Umbilical cord (tissue), 2 donors: ENCODE measurements around the gene EFHC2. TPM values are rescaled to one million over a fixed set of nuclear protein-coding genes. Genes with fewer than 3 reads are reported as not detected.

Source experiments
- DNase-seq: peaks from one replicate; pipeline ENCODE4 v3.0.0-alpha.2; 2015; ENCODE audit warnings: low spot score
- total RNA-seq: library from RNA; depleted of rRNA; stranded (reverse); fragments of >200 nt; gene quantifications from one replicate; pipeline ENCODE4 v1.2.3, GENCODE V29; 2014; ENCODE audit warnings: low replicate concordance; ENCODE audit not compliant: insufficient read depth

The EFHC2 gene, protein sequence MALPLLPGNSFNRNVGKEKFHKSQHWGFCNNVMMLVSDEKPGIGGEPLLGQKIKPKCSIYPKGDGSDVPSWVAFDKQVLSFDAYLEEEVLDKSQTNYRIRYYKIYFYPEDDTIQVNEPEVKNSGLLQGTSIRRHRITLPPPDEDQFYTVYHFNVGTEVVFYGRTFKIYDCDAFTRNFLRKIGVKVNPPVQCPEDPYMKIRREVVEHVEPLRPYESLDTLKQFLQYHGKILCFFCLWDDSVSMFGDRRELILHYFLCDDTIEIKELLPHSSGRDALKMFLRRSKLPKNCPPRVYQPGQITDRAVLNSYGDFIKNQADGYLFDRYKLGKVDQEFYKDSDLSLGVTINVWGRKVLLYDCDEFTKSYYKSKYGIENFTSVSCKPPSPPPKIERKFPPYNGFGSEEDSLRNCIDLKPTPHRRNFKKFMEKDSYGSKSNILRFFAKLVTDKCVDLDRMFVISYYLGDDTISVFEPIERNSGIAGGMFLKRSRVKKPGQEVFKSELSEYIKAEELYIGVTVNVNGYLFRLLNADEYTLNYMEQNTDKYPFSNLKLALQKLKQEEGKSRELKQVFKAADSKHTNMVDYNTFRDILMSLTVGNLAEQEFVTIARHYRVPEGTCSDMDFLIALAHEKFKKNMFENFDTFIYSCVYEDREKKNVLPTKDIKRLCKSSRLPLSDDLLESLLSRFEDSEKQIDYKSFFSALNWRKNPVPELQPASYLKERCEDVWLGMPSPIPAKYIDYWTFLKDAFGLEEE
- total RNA-seq = 0.48 TPM

DNA sequence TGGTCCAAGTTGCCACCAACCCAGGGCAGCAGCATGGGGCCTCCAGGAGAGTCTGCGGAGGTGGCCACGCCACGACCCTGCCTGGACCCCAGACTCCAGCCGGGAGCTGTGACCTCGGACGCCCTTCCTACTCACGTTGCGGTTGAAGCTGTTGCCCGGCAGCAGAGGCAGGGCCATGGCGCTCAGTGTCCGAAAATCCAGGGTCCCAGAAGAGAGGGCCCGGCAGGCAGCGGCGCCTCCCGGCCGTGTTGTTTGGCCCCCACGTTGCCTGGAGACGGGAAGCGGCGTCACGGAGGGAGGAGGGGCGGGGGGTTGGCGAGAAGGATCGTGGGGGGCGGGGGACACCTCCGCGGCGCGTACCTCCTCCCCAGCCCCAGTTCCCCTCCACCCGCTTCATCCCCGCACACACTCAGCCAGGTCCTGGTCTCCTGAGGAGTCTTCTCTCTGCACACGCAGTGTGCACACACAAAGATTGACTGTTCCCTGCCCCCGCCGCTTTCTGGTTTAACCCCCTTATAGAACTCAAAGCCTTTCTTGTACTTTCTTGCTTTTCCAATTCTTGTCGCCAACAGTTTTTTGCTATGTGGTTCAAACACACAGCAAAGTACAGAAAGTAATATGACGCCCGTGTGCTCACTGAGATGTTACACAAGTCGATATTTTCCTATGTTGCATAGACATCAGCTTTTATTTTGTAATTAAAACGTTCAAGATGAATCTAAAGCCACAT is at the start of gene EFHC2:
Gene EFHC2, minus strand, starts transcription at position 261 of the 730 bp plus-strand sequence. Its CDS starts 84 bp downstream, at position 177.
- DNase-seq = peak; percentile 14

DNA sequence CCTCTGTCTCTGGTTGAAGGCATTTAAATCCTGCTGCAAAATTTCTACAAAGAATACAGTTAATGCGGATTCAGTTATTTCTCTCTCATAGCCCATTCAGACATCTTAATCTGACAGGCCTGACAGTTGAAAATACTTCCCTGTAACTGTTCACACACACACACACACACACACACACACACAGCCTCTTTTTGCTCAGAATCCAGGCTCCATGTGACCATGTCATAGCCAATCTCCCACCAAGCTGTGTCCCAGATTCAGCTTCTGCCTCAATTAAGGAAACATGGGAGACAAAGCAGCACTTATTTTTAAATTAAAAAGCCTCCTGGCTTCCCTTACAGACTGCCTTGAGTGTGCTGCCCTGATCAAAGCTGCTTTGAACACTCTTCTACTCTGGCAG is 49.3 kb upstream of the EFHC2 start:
- DNase-seq = no peak

DNA sequence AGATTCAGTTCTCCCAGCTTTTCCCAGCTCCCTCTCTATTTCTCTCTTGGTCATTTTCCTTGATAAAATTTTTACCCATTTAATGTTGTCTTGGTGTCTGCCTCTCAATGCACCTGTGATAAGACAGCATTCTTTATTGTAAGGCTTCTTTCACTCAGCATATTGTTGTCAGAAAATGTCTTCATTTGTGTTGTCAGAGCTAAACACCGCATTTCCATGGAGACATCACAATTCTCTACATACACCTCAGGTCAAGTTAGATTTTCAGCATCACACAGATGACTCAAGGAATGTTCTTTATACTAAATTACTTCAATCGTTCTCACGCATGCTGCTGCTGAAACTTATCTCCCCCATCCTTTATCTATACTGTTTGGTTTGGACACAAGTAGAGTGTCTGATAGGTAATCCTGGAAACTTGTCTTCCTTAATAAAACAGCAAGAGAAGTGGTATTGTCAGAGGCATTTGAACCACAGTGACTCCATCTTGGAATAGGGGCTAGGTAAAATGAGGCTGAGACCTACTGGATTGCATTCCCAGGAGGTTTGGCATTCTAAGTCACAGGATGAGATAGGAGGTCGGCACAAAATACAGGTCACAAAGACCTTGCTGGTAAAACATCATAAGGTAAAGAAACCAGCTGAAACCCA is 41.3 kb upstream of the EFHC2 start:
- no peak for DNase-seq

DNA sequence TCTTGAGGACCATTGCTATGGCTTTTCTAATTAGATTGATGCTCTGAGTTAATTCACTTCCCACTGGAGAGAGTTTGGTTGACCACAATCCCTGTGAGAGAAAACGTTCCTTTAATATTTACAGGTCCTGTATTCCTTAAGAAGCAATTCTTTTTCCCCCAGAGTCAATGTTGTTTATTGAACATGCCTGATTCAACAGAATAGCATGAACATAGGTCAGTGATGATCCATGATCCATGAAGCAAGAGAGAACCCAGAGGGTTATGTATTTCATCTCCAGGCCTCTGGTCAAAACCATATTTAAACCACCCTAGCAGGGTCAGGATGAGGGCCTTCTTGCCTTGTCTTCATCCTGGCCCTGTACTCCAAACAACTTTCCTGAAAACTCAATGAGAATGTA is 39.4 kb upstream of the EFHC2 start:
- no peak for DNase-seq

DNA sequence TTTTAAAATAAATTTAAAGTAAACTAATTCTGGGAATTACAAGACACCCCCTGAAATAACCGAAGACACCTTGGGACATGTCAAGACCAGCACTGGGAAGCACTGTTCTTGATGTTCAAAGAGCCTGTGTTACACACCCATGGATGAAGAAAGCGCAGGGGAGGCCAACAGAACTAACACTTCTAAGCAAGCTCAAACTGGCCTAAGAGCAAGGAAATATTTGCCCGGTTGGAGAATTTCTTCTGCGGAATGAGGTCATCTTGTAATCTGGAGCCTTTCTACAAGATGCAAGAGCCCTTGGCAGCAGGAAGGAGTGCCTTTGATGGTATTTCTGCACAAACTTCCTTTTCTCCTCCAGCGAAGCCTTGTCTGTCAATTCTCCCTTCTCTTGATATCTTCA is 9.3 kb upstream of the EFHC2 start:
- peak; percentile 56 for DNase-seq

DNA sequence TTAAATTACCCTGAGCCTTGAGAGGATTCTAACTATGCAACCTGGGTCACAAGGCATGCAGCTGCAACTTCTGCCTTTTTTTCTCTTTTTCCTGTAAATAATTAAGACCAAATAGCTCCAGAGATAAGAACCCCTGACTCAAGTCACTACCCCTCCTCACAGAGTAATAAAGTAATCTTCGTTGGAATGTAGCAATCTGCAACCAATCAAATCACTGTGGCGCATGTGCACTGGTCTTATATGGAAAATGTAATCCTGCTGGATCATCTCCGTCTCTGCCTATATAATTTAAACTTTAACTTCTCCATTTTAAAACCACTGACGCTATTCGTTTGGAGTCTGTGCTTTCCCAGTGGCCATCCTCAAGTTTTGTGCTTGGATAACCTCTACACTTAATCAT is 6.1 kb upstream of the EFHC2 start:
- DNase-seq = peak; percentile 32

DNA sequence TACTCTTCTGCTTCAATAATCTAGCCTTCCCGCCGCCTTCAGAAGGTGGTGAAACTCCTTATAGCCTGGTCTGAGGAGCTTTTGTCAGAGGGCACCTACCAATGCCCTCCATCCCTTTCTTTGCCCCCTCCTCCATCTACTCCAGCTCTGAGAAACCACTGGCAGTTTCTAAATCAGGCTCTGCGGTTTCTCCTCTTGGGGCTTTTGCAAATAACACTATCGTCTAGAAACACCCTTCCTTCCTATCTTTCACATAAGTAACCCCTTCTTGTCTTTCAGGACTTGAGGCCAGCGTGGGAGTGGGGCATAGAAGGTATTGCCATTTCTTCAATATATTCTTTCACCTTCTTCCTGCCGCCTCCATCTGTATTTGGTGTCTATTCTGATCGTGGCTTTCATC is 1.2 kb upstream of the EFHC2 start:
- DNase-seq = no peak

DNA sequence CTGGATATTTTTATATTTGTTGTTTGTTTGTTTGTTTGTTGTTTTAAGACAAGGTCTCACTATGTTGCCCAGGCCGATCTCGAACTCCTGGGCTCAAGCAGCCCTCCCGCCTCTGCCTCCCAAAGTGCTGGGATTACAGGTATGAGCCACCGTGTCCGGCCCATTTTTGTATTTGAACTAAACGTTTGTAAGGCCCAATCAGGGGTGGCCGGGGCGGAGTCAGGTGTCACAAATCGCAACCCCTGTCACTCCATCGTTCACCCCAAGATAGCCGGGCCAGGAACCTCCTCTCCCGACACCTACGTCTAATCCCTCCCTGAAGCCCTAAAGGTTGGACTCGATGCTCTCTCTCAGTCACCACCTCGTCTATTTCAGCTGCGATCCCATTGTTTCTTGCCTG is 722 bp upstream of the EFHC2 start:
- no peak for DNase-seq

DNA sequence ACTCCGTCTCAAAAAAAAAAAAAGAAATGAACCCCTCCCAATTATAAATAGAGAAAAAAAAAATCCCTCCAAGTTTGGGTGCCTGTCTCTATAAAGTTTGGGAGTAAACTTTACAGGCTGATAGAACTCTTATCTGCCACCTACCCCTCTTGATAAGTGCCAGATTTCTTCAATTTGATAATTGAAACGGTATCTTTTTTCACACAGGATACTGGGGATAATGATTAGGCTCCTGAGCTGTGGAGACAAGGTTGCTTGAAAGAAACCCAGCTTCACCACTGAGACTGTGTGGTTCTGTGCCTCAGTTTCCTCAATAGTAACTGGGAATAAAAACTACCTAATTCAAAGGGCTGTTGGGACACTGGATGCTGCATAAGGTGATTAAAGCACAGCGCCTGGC is 606 bp downstream of the EFHC2 start:
- DNase-seq = no peak

DNA sequence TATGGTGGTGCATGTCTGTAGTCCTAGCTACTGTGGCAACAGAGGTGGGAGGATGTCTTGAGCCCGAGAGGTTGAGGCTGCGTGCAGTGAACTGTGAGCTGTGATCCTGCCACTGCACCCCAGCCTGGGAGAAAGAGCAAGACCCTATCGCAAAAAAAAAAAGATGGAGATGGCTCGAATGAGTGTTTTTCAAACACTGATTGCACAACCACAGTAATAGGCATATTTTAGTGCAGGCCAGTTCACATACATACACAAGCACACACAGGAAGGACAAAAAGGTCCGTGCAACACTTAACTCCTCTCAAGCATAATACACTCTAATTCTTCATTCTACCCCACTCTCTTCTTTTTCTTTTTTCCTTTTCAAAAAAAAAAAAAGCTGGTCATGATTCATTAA is 5.1 kb downstream of the EFHC2 start:
- DNase-seq = no peak

DNA sequence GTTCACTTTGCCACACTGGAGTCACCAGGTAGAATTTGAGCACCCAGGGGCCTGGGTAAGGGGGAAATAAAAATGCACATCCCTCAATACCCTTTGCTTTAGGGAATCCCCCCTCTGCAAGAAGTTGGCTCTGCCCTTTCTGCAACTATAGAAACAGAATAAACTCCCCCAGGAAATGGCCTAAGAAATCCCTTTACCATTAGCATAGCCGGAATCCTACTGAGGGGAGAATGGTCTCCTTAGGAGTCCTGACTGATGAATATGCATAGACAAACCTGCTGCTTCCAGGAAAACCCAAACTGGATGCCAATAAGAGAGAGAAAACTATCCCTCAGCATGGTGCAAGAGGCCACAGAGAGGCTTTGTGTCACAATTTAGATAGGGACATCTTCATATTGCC is 11.0 kb downstream of the EFHC2 start:
- DNase-seq = no peak

DNA sequence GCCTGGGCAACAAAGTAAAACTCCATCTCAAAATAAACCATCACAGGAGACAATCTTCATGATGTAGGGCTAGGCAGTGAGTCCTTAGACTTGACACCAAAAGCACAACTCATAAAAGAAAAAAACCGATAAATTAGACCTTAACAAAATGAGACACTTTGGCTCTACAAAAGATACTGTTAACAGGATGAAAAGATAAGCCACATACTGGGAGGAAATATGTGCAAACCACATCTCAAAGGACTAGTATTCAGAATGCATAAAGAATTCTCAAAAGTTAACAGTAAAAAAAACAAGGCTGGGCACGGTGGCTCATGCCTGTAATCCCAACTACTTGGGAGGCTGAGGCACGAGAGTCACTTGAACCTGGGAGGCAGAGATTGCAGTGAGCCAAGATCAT is 13.2 kb downstream of the EFHC2 start:
- no peak for DNase-seq

DNA sequence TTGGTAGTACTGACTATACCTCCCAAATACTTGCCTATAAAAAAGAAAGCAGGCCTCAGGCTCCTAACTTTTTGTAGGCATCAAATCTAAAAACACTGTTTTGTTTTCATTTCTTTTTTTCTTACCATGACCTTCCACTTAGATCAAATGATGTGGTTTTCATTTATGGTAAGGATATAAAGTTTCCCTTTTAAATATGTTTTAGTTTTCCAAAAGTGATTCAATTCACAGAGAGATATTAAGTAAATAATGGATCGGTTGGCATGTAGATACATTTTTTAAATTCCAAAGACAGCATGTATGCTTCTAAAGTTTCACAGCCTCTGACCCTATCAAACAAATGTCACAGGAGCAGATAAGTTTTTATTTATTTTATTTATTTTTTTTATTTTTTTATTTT is 23.9 kb downstream of the EFHC2 start:
- no peak for DNase-seq

DNA sequence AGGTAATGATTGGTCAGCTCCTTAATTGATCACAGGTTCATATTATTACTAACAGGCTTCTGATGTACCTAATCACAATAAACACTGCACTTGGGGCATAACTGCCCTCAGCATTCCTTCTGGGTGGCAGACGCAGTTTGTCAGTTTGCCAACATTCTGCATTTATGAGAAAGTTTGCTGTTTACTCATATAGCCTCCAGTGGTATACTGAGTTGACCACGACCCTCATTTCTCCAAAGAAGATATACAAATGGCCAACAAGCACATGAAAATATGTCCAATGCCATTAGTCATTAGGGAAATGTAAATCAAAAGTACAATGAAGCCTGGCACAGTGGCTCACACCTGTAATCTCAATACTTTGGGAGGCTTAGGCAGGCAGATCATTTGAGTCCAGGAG is 26.3 kb downstream of the EFHC2 start:
- DNase-seq = no peak

DNA sequence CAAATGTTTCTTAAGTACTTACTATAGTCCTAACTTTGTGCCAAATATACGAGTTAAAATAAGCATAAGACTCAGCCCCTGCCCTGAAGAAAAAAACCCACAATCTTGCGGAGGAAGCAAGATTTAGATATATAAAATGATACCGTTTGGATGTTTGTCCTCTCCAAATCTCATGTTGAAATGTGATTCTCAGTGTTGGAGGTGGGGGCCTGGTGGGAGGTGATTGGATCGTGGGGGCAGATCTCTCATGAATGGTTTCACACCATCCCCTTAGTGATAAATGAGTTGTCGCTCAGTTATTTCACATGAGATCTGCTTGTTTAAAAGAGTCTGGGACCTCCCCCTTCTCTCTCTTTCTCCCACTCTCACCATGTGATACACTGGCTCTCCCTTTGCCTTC is 28.7 kb downstream of the EFHC2 start:
- no peak for DNase-seq

DNA sequence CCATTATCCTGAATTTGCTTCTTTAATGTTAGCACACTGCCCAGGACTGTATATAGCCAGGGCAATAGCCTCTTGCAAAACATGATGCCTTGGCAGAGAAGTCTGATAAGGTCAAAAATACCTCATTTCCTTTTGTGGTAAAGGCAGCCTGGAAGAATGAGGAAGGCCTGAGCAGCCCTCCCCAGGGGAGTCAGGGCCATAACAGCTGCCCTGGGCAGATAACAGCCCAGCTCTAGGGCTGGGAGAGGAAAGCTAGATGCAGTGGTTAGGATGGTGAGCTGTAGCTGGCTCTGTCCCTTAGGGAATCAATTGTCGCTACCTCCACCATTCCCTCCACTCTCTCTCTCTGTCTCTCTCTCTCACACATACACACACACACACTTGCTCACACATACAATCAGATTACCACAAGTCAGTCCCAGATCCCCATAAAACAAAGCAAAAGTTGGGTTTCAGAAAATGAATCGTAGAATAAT is 29.2 kb downstream of the EFHC2 start:
- DNase-seq = peak; percentile 39

DNA sequence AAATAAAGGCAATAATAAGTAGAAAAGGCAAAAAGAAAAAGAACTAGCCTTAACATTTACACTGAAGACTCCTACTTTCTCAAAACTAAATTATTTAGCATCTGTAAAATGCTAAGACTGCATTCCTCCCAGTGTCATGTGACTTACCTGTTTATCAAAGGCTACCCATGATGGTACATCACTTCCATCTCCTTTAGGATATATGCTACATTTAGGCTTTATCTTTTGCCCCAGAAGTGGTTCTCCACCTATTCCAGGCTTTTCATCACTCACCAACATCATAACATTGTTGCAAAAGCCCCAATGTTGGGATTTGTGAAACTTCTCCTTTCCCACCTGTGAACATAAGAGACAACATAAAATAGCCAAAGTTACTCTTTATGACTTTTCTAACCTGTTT is 31.1 kb downstream of the EFHC2 start:
- no peak for DNase-seq

DNA sequence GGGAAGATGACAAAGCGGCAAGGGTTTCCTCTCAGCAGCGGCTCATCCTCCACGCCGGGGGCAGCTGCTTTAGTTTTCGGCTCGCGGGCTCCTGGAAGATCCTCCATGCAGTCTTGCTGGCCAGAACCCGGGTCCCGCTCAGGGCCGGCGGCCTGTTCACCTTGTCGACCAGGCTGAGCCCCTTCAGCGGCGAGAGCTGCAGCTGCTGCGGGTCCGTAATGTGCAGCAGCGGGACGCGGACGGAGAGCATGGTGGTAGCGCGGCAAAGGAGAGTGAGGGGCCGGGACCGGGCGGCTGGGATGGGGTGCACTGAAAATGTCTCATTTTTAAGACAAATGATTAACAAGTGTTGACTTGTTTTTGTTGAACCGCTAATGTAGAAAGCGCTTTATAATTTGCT is 33.2 kb downstream of the EFHC2 start:
- DNase-seq = no peak

DNA sequence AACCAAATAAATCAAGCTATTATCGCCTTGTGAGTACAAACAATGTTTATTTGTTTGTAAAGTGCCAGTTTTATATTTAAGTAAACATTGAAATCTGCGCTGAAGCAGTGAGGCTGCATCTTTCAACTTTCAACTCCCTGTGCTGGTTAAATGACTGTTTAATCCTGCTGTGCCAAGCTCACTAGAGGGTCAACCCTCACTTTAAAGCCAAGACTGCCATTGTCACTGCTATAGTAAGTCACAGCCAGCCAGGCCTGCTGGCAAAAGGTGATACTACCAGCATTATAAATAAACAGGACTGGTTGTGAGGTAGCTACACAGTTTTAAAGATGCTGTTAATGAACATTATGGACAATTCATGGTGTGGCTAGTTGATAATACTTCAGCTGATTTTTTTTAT is 34.6 kb downstream of the EFHC2 start:
- no peak for DNase-seq

DNA sequence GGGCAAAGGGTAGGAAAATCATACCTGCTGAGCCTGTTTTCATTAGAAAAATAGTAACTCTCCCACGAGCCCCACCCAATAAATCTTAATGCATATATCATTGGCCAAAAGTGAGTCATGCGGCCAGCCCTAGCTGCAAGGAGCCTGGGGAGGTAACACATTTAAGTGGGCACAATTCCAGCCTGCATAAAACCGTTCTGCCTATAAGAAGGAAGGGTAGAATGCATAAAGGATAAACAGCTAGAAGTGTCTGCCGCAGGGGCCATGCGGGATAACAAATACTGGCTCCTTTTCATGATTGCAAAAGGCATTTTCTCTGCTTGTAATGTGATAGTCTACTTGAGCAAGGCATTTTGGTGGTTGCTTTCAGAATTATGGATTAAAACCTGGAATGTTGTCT is 37.1 kb downstream of the EFHC2 start:
- no peak for DNase-seq

DNA sequence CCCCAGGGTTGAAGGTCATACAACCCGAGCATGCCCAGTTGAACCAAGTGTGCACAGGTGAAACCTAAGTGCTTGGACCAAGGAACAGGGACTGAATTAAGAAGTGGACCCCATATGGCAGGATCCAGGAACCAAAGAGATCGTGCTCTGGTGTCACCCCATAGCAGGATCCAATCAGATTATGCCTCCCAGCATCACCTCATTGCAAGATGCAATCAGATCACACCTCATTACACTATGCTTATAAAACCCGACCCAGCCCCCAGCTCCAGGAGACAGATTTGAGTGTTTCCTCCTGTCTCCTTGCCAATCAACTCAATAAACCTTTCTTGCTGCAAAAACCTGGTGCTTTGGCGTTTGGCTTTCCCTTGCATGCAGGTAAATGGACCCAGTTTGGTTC is 37.6 kb downstream of the EFHC2 start:
- DNase-seq = no peak

DNA sequence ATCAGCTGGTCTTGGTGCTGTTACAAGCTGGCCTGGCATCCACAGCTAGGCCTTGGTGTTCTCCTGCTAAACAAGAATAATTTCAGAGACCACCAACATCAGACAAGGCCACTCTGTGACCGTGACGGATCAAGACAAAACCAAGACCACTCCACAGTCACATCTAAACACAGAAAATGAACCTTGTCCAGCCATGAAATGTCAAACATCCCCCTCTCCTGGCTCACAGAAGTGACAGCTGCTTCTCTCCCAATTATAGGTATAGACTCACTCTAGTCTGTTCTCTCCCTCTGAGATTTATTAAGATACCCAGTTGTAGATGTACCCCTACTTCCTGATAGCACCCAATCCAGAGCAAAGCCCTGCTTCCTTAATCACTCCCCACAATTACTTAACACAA is 40.4 kb downstream of the EFHC2 start:
- DNase-seq = no peak
